Measurements from ENCODE around the gene LPGAT1. TPM values are rescaled to one million over a fixed set of nuclear protein-coding genes. Genes with fewer than 3 reads are reported as not detected.
A peak's percentile ranks its signal among the peaks of the same experiment; 100 is the strongest.

Gene LPGAT1
- total and polyA plus RNA-seq, 2 donors (not counting 3 experiments of a cell fraction or from before 2014, with no cell fraction given) = 6.1 to 46.0 TPM

DNA sequence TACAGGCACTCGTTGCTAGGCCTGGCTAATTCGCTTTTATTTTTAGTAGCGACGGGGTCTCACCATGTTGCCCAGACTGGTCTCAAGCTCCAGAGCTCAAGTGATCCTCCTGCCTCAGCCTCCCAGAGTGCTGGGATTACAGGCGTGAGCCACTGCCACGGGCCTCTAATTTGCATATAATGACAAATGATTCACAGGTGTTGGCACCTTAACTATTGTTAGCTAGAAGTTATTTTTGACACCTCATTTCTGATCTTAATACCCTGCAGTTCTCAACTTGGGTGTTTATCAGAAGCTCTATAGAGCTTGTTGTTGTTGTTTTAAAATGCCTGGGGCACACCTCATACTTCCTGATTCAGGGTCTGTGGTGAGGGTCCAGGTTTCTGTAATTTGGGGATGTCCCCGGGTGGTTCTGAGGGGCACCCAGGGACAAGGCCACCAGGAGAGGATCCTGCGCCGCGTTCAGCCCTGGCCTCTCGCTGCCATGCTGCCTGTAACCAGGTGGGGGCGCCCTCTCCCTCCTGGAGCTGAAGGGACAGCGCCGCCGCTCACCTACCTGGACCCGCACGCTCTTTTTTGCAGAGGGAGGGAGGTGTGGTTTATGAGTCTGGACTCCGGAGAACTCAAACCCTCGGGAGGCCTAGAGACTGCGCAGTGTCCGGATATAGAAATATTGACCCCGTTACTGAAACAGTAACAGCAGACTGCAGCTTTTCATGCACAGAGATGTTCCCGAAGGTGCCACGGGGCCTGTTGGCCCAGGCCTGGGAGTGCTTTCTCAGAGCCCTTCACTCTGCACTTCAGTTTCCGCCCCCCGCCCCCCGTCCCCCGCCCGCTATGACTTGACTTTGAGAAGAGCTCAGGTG lies 132.2 kb downstream of the LPGAT1 start:
- POLR2A ChIA-PET = interaction anchor here (0.6 kb wide), 1 partner anchor 231 kb away, joined by 3 read pairs; no protein-coding TSS in a partner anchor
- peak; percentile 88 for FAIRE-seq
- TF ChIP-seq, protein P1, sequence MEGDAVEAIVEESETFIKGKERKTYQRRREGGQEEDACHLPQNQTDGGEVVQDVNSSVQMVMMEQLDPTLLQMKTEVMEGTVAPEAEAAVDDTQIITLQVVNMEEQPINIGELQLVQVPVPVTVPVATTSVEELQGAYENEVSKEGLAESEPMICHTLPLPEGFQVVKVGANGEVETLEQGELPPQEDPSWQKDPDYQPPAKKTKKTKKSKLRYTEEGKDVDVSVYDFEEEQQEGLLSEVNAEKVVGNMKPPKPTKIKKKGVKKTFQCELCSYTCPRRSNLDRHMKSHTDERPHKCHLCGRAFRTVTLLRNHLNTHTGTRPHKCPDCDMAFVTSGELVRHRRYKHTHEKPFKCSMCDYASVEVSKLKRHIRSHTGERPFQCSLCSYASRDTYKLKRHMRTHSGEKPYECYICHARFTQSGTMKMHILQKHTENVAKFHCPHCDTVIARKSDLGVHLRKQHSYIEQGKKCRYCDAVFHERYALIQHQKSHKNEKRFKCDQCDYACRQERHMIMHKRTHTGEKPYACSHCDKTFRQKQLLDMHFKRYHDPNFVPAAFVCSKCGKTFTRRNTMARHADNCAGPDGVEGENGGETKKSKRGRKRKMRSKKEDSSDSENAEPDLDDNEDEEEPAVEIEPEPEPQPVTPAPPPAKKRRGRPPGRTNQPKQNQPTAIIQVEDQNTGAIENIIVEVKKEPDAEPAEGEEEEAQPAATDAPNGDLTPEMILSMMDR (IDR thresholded peaks at IDR 0.05; ENCODE audit: extremely low read depth in 1 of 2, insufficient read depth in 1 of 2, low read depth in 1 of 2, low read length in 2 of 2) = peak; percentile 96 to 98
- TF ChIP-seq POLR2AphosphoS5 (IDR thresholded peaks at IDR 0.05; ENCODE audit: insufficient read depth, low read depth, low read length) = no peak

DNA sequence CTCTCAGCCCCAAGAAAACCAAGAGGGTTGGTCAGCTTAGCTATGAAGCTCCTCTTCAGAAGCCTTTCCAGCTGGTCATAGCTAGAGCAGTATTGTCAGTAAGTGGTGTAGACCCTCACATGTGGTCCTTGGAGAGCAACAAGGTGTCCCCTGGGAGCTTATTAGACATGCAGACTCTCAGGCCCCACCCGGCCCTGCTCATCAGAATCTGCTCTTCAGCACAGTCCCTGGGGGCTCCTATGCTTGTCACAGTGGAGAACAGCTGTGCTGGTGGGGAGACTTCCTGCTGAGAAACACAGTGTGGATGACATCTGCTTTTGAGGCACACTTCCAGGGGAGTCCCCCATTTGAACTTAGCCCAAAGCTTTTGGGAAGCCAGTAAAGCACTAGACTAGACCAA lies 133.2 kb downstream of the LPGAT1 start:
- H3K79me2 ChIP-seq (ENCODE audit: control insufficient read depth, insufficient read depth, low read length) = no peaks in the 10 kb centered on the region
- no peak overlapping the region for H3K4me3 ChIP-seq (replicated peaks in 1 of 3; ENCODE audit: insufficient read depth in 1 of 3, low read depth in 1 of 3, low read length in 3 of 3)
- no peaks in the 10 kb centered on the region for H3K36me3 ChIP-seq (ENCODE audit: control insufficient read depth in 2 of 2, extremely low read depth in 1 of 2, insufficient read depth in 2 of 2, low read length in 2 of 2)
- intact Hi-C loops (cut with micrococcal nuclease) (loop anchor here (5.0 kb wide), 3 partner anchors 85 to 315 kb away; no protein-coding TSS in a partner anchor), dilution Hi-C loops (cut with MboI; ENCODE audit: extremely low pct_ligation_motif_present, low sequenced_read_pairs) (no loop called here)
- peaks cover 8 to 11% of the 10 kb centered on the region in 2 experiments for H3K27me3 ChIP-seq (ENCODE audit: control insufficient read depth in 2 of 2, insufficient read depth in 2 of 2, low read length in 2 of 2)
- POLR2A ChIA-PET = no interaction called here
- no peak for FAIRE-seq
- no peak for TF ChIP-seq POLR2A (IDR thresholded peaks at IDR 0.05; ENCODE audit: low read depth, low read length)
- TF ChIP-seq, protein P2, sequence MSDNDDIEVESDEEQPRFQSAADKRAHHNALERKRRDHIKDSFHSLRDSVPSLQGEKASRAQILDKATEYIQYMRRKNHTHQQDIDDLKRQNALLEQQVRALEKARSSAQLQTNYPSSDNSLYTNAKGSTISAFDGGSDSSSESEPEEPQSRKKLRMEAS (IDR thresholded peaks at IDR 0.05; ENCODE audit: insufficient read depth, insufficient read length) = no peak
- TF ChIP-seq POLR2AphosphoS5 (IDR thresholded peaks at IDR 0.05; ENCODE audit: insufficient read depth, low read depth, low read length) = no peak
- TF ChIP-seq EZH2 (IDR thresholded peaks at IDR 0.05; ENCODE audit: borderline replicate concordance, low read depth, low read length, severe bottlenecking) = no peak
- no peak for TF ChIP-seq JUN (IDR thresholded peaks at IDR 0.05; ENCODE audit: borderline replicate concordance, insufficient read depth, insufficient read length, low read depth)
- TF ChIP-seq MYC (IDR thresholded peaks at IDR 0.05; ENCODE audit: low read depth, low read length) = no peak
- TF ChIP-seq, protein P1 (IDR thresholded peaks at IDR 0.05; ENCODE audit: extremely low read depth in 1 of 2, insufficient read depth in 1 of 2, low read depth in 1 of 2, low read length in 2 of 2) = no peak
- no peak for TF ChIP-seq FOS (IDR thresholded peaks at IDR 0.05; ENCODE audit: borderline replicate concordance, insufficient read depth, low read length)
- no peak for TF ChIP-seq GATA2 (IDR thresholded peaks at IDR 0.05; ENCODE audit: insufficient read depth, insufficient read length, low read depth, low read length)
- H3K4me2 ChIP-seq (ENCODE audit: insufficient read depth, low read length) = no peak overlapping the region
- no peaks in the 10 kb centered on the region for H4K20me1 ChIP-seq (replicated peaks; ENCODE audit: control insufficient read depth, extremely low read depth, insufficient read depth, low read length)
- no peaks in the 10 kb centered on the region for H3K9me1 ChIP-seq (replicated peaks; ENCODE audit: control insufficient read depth, extremely low read depth, insufficient read depth, low read length)
- no peaks in the 10 kb centered on the region for H3K4me1 ChIP-seq (ENCODE audit: control insufficient read depth, extremely low read depth, insufficient read depth, low read length)
- CTCF ChIA-PET = interaction anchor here (1.1 to 3.6 kb wide), 8 partner anchors 16 to 758 kb away, joined by 3 to 75 read pairs (median 12); partner anchors contain the start of genes DTL and INTS7
- no peak overlapping the region for H2AFZ ChIP-seq (ENCODE audit: low read depth, low read length)
- no peak for DNase-seq (ENCODE audit: low read depth, low spot score)
- H3K9ac ChIP-seq (replicated peaks; ENCODE audit: extremely low read depth, insufficient read depth, low read length) = no peak overlapping the region
- H3K27ac ChIP-seq (ENCODE audit: insufficient read depth, low read depth, low read length) = no peak overlapping the region
- BruUV-seq (replicated peaks) = no TSS peak
- H3K9me3 ChIP-seq (replicated peaks; ENCODE audit: control insufficient read depth, insufficient read depth, low read length) = no peaks in the 10 kb centered on the region

More for the DNA sequence above, 132.2 kb downstream of the LPGAT1 start:
- Histone ChIP-seq H3K4me1 (ENCODE audit: control insufficient read depth, extremely low read depth, insufficient read depth, low read length) (no peaks in the 10 kb centered on the region), H3K4me3 (replicated peaks in 1 of 3; ENCODE audit: insufficient read depth in 1 of 3, low read depth in 1 of 3, low read length in 3 of 3) (no peak overlapping the region), H3K27me3 (ENCODE audit: control insufficient read depth in 2 of 2, insufficient read depth in 2 of 2, low read length in 2 of 2) (peaks cover 10 to 11% of the 10 kb centered on the region in 2 experiments), H3K79me2 (ENCODE audit: control insufficient read depth, insufficient read depth, low read length) (no peaks in the 10 kb centered on the region), H3K4me2 (ENCODE audit: insufficient read depth, low read length) (no peak overlapping the region), H3K27ac (ENCODE audit: insufficient read depth, low read depth, low read length) (no peak overlapping the region), H3K36me3 (ENCODE audit: control insufficient read depth in 2 of 2, extremely low read depth in 1 of 2, insufficient read depth in 2 of 2, low read length in 2 of 2) (no peaks in the 10 kb centered on the region), H3K9me3 (replicated peaks; ENCODE audit: control insufficient read depth, insufficient read depth, low read length) (no peaks in the 10 kb centered on the region), H4K20me1 (replicated peaks; ENCODE audit: control insufficient read depth, extremely low read depth, insufficient read depth, low read length) (no peaks in the 10 kb centered on the region), H2AFZ (ENCODE audit: low read depth, low read length) (no peak overlapping the region), H3K9ac (replicated peaks; ENCODE audit: extremely low read depth, insufficient read depth, low read length) (no peak overlapping the region), H3K9me1 (replicated peaks; ENCODE audit: control insufficient read depth, extremely low read depth, insufficient read depth, low read length) (no peaks in the 10 kb centered on the region)
- intact Hi-C loops (cut with micrococcal nuclease) = loop anchor here (1.0 to 5.0 kb wide), 7 partner anchors 84 to 758 kb away; partner anchors contain the start of genes DTL, INTS7 and LPGAT1
- CTCF ChIA-PET = interaction anchor here (0.6 to 3.6 kb wide), 58 partner anchors 8 to 757 kb away, joined by 3 to 75 read pairs (median 5); partner anchors contain the start of genes DTL and INTS7
- BruUV-seq (replicated peaks) = no TSS peak
- DNase-seq (ENCODE audit: low read depth, low spot score) = peak; percentile 60
- dilution Hi-C loops (cut with MboI; ENCODE audit: extremely low pct_ligation_motif_present, low sequenced_read_pairs) = no loop called here
